ENCODE data around the gene TMEM126A. TPM values are rescaled to one million over a fixed set of nuclear protein-coding genes. Genes with fewer than 3 reads are reported as not detected.
A peak's percentile ranks its signal among the peaks of the same experiment; 100 is the strongest.
"Not testable (repeated sequence)": the region's sequence is repeated elsewhere in the genome, so short reads cannot be mapped to it uniquely, and the experiment has no call there.

The TMEM126A gene
- total and polyA plus RNA-seq, 3 experiments from 2014 or later, result 70.0 to 73.0 (median 72.3) TPM

DNA sequence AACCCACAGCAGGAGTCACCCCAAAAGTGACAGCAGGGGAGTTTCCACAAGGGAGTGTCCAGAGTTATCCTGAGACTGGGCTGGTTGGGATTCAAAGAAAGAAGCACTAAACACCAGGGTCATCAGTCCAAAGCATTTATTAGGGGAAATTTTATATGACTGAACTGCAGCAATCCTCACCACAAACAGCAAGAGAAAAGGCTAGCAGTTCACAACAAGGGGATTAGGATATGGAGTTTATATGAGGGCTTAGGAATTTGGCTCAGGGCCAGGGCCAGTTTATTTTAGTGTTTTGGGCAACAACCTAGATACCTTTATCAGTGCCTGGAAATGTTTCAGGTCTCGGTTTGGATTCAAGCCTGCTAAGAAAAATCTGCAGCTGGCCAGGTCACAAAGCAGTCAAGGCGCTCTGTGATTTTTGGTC, 4.6 kb upstream of the TMEM126A start:
- no peaks in the 10 kb centered on the region for H3K9me3 ChIP-seq (ENCODE audit: low read length)
- H3K27ac Mint-ChIP-seq, result no peak overlapping the region
- POLR2A ChIA-PET, result no interaction called here
- H3K27me3 ChIP-seq (ENCODE audit: insufficient read depth, low read length, poor library complexity, severe bottlenecking), result no peaks in the 10 kb centered on the region
- H3K4me1 ChIP-seq (ENCODE audit: insufficient read depth, low read length), result peaks cover 10% of the 10 kb centered on the region
- no peak overlapping the region for H3K4me3 ChIP-seq (ENCODE audit: low read length)
- H3K36me3 Mint-ChIP-seq, result peaks cover 0 to 10% (median 0%) of the 10 kb centered on the region in 3 donors
- DNase-seq, result no peak
- H3K36me3 ChIP-seq (ENCODE audit: insufficient read depth, low read length), result no peaks in the 10 kb centered on the region
- peak overlapping the region in 1 of 7 donors; percentile 37 for H3K4me3 Mint-ChIP-seq
- CTCF ChIA-PET, result no interaction called here
- H3K9me3 Mint-ChIP-seq, result no peaks in the 10 kb centered on the region
- peaks cover 9 to 15% (median 14%) of the 10 kb centered on the region in 3 donors for H3K4me1 Mint-ChIP-seq
- peaks cover 12 to 32% of the 10 kb centered on the region in 2 donors for H3K27me3 Mint-ChIP-seq
- no peak overlapping the region for H3K27ac ChIP-seq (ENCODE audit: low read depth, low read length)

DNA sequence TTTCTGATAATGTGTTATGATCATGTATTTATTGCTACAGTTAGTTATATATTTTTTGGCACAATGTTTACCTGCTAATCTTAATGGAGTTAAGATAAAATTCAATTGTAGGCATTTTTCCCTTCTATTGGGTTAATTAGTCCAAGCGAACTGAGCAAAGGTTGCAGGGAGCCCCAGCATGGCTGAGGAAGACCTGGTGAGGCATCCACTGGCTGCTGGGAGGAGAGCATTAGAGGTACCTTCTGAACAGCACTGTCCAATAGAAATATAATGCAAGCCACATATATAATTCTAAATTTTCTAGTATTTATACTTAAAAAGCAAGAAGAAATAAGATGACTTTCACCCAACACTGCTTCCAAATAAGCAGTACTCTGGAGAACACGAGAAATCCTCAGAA, 689 bp upstream of the TMEM126A start:
- Histone ChIP-seq H3K36me3 (ENCODE audit: insufficient read depth, low read length) (no peaks in the 10 kb centered on the region), H3K27me3 (ENCODE audit: insufficient read depth, low read length, poor library complexity, severe bottlenecking) (no peaks in the 10 kb centered on the region), H3K27ac (ENCODE audit: low read depth, low read length) (peak overlapping the region; percentile 77), H3K4me3 (ENCODE audit: low read length) (peak overlapping the region; percentile 81), H3K4me1 (ENCODE audit: insufficient read depth, low read length) (peaks cover 21% of the 10 kb centered on the region), H3K9me3 (ENCODE audit: low read length) (no peaks in the 10 kb centered on the region)
- Mint-ChIP-seq H3K27me3 (peaks cover 8 to 28% of the 10 kb centered on the region in 2 donors), H3K4me1 (peaks cover 19 to 37% (median 36%) of the 10 kb centered on the region in 3 donors), H3K9me3 (no peaks in the 10 kb centered on the region), H3K4me3 (peak overlapping the region; percentile 86 to 97 (median 96)), H3K36me3 (peaks cover 0 to 15% (median 3%) of the 10 kb centered on the region in 3 donors), H3K27ac (peak overlapping the region; percentile 87 to 99 (median 98))
- CTCF ChIA-PET, result interaction anchor here (0.9 to 1.5 kb wide), 7 partner anchors 9 to 177 kb away, joined by 3 to 8 read pairs (median 3); partner anchors contain the start of genes CREBZF and TMEM126B
- DNase-seq, result no peak
- POLR2A ChIA-PET, result interaction anchor here (0.9 to 3.8 kb wide), 7 partner anchors 10 to 208 kb away, joined by 3 to 73 read pairs (median 6); partner anchors contain the start of genes CCDC83, CREBZF, DLG2 and SYTL2

DNA sequence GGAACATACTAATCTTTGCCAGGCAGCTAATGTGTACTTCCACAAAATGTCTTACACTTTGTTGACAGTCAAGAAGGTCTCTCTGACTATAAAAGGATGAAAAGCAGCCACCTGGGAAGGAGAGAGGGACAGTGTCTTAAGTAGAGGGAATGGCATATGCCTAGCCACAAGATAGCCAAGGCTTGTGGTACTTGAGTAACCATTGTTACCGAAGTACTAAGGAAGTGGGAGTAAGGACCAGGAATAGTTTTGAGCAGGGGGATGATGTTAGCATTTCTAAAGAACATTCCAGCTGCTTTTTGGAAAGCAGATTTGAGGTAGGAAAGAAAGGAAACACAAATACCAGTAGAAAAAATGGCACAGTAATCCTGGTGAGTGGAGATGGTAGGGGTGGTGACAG, 3.4 kb downstream of the TMEM126A start:
- peaks cover 29 to 59% (median 55%) of the 10 kb centered on the region in 3 donors for H3K4me1 Mint-ChIP-seq
- peaks cover 0 to 37% (median 3%) of the 10 kb centered on the region in 3 donors for H3K36me3 Mint-ChIP-seq
- POLR2A ChIA-PET, result interaction anchor here (0.6 kb wide), 3 partner anchors 22 to 204 kb away, joined by 3 read pairs; partner anchors contain the start of gene CCDC83
- Histone ChIP-seq H3K9me3 (ENCODE audit: low read length) (no peaks in the 10 kb centered on the region), H3K4me1 (ENCODE audit: insufficient read depth, low read length) (peaks cover 21% of the 10 kb centered on the region), H3K27ac (ENCODE audit: low read depth, low read length) (no peak overlapping the region), H3K27me3 (ENCODE audit: insufficient read depth, low read length, poor library complexity, severe bottlenecking) (no peaks in the 10 kb centered on the region), H3K4me3 (ENCODE audit: low read length) (no peak overlapping the region), H3K36me3 (ENCODE audit: insufficient read depth, low read length) (no peaks in the 10 kb centered on the region)
- H3K4me3 Mint-ChIP-seq, result no peak overlapping the region
- CTCF ChIA-PET, result no interaction called here
- H3K27ac Mint-ChIP-seq, result peak overlapping the region in 5 of 8 donors; percentile 1 to 83 (median 44)
- H3K9me3 Mint-ChIP-seq, result no peaks in the 10 kb centered on the region
- no peak for DNase-seq
- no peaks in the 10 kb centered on the region for H3K27me3 Mint-ChIP-seq

DNA sequence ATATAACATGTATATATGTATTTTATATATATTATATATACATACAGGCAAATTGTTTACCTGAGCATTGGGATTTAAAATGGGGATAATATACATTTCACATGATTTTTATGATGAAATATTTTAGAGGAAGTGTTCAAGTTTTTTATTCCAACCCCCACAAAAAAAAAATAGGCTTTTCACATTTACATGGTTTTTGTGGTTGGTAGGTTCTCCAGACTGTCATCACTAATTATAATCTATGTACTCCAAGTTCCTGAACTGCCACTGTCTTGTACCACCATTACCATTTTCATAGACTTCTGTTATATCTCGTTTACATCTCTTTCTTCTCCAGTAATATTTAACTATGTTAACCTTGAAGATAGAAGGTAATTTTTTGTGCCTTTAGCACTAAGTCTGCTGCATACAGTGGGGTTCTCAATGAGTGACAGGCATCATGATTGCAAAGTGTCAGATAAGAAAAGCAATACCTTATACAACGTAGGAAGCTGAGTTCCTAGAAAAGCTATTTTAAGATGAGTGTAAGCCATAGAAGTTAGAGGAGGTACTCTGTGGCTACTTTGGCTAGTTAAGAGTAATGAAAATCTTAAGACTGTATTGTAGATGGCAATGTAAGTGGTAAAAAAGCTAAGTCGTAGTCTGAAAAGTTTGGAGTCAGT, 5.2 kb downstream of the TMEM126A start:
- peaks cover 30 to 60% (median 56%) of the 10 kb centered on the region in 3 donors for H3K4me1 Mint-ChIP-seq

GRCh38 chr11:85654343-85654742, 6.6 kb downstream of the TMEM126A start:
- Mint-ChIP-seq H3K4me1 (peaks cover 30 to 62% (median 59%) of the 10 kb centered on the region in 3 donors), H3K36me3 (peaks cover 0 to 59% (median 8%) of the 10 kb centered on the region in 3 donors)
- H3K27ac Mint-ChIP-seq; DNase-seq; H3K9me3 ChIP-seq (ENCODE audit: low read length); H3K4me3 Mint-ChIP-seq; H3K36me3 ChIP-seq (ENCODE audit: insufficient read depth, low read length); H3K4me3 ChIP-seq (ENCODE audit: low read length); H3K27ac ChIP-seq (ENCODE audit: low read depth, low read length); H3K9me3 Mint-ChIP-seq; H3K27me3 Mint-ChIP-seq; H3K4me1 ChIP-seq (ENCODE audit: insufficient read depth, low read length); POLR2A ChIA-PET; H3K27me3 ChIP-seq (ENCODE audit: insufficient read depth, low read length, poor library complexity, severe bottlenecking): not testable (repeated sequence)
- CTCF ChIA-PET, result interaction anchor here (1.3 kb wide), 1 partner anchor 9 kb away, joined by 4 read pairs; no protein-coding TSS in a partner anchor

More for the DNA sequence above, 5.2 kb downstream of the TMEM126A start:
- no peaks in the 10 kb centered on the region for H3K9me3 ChIP-seq (ENCODE audit: low read length)
- ChIA-PET CTCF (no interaction called here), POLR2A (interaction anchor here (1.6 kb wide), 1 partner anchor 11 kb away, joined by 6 read pairs; no protein-coding TSS in a partner anchor)
- no peak for DNase-seq
- H3K27me3 ChIP-seq (ENCODE audit: insufficient read depth, low read length, poor library complexity, severe bottlenecking), result no peaks in the 10 kb centered on the region
- Mint-ChIP-seq H3K36me3 (peaks cover 0 to 48% (median 8%) of the 10 kb centered on the region in 3 donors), H3K27me3 (no peaks in the 10 kb centered on the region), H3K4me3 (no peak overlapping the region), H3K9me3 (no peaks in the 10 kb centered on the region), H3K27ac (peak overlapping the region in 4 of 8 donors; percentile 22 to 65 (median 62))
- no peak overlapping the region for H3K4me3 ChIP-seq (ENCODE audit: low read length)
- peaks cover 13% of the 10 kb centered on the region for H3K4me1 ChIP-seq (ENCODE audit: insufficient read depth, low read length)
- no peak overlapping the region for H3K27ac ChIP-seq (ENCODE audit: low read depth, low read length)
- no peaks in the 10 kb centered on the region for H3K36me3 ChIP-seq (ENCODE audit: insufficient read depth, low read length)

DNA sequence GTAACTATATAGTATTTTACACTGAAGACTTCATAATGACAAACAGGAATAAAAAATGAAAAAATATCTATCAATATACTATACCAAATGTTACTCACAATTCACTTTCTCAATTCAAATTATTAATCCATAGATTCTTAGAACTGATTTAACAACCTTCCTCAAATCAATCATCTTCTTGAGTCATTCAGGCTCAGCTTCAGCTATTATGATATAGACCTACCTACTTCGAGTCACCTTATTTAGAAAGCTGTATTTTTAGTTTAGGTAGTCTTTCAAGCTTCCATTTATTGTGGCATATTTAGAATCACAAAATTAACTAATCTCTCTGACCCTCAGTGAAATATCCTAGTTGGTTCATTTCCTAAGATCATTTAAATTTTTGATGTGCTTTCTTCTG, 9.0 kb downstream of the TMEM126A start:
- no peaks in the 10 kb centered on the region for H3K9me3 Mint-ChIP-seq
- Histone ChIP-seq H3K4me1 (ENCODE audit: insufficient read depth, low read length) (peaks cover 26% of the 10 kb centered on the region), H3K4me3 (ENCODE audit: low read length) (no peak overlapping the region), H3K27ac (ENCODE audit: low read depth, low read length) (no peak overlapping the region), H3K9me3 (ENCODE audit: low read length) (no peaks in the 10 kb centered on the region), H3K27me3 (ENCODE audit: insufficient read depth, low read length, poor library complexity, severe bottlenecking) (no peaks in the 10 kb centered on the region), H3K36me3 (ENCODE audit: insufficient read depth, low read length) (peaks cover 6% of the 10 kb centered on the region)
- peaks cover 47 to 75% (median 70%) of the 10 kb centered on the region in 3 donors for H3K4me1 Mint-ChIP-seq
- H3K4me3 Mint-ChIP-seq, result no peak overlapping the region
- POLR2A ChIA-PET, result interaction anchor here (1.2 kb wide), 1 partner anchor 9 kb away, joined by 3 read pairs; the partner anchor contains the start of gene TMEM126A
- H3K27me3 Mint-ChIP-seq, result no peaks in the 10 kb centered on the region
- H3K27ac Mint-ChIP-seq, result peak overlapping the region in 4 of 8 donors; percentile 7 to 73 (median 50)
- DNase-seq, result no peak
- CTCF ChIA-PET, result no interaction called here
- peaks cover 0 to 72% (median 12%) of the 10 kb centered on the region in 3 donors for H3K36me3 Mint-ChIP-seq

DNA sequence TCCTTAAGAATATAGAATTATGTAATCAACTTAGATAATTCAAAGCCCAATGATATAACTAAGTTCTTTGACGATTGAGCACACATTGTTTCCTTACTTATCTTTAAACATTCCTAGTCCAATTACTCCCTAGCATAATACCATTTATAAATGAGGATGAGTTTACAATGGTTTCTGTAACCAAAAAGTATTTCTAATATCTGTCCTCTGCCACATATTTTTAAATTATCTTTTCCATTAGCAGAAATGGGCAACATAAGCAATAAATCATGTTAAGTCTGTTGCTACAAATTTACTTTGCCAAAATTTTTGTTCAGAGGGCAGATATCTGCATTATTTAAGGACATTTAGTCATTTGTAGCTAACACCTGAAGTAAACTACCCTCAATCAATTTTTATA, 10.4 kb downstream of the TMEM126A start:
- ChIA-PET CTCF (no interaction called here), POLR2A (no interaction called here)
- Histone ChIP-seq H3K27ac (ENCODE audit: low read depth, low read length) (no peak overlapping the region), H3K36me3 (ENCODE audit: insufficient read depth, low read length) (peaks cover 11% of the 10 kb centered on the region), H3K9me3 (ENCODE audit: low read length) (no peaks in the 10 kb centered on the region), H3K4me3 (ENCODE audit: low read length) (no peak overlapping the region), H3K4me1 (ENCODE audit: insufficient read depth, low read length) (peaks cover 37% of the 10 kb centered on the region), H3K27me3 (ENCODE audit: insufficient read depth, low read length, poor library complexity, severe bottlenecking) (no peaks in the 10 kb centered on the region)
- Mint-ChIP-seq H3K4me3 (no peak overlapping the region), H3K4me1 (peaks cover 49 to 78% (median 73%) of the 10 kb centered on the region in 3 donors), H3K27ac (peak overlapping the region in 3 of 8 donors; percentile 23 to 66 (median 63)), H3K9me3 (no peaks in the 10 kb centered on the region), H3K27me3 (no peaks in the 10 kb centered on the region), H3K36me3 (peaks cover 0 to 75% (median 12%) of the 10 kb centered on the region in 3 donors)
- no peak for DNase-seq
